Mesenteric fat pad (tissue), 1 donor: ENCODE data around the gene SPSB1. TPM values are rescaled to one million over a fixed set of nuclear protein-coding genes. Genes with fewer than 3 reads are reported as not detected.

Experiments
- DNase-seq: peaks from one replicate; pipeline ENCODE4 v3.0.0-alpha.2; 2020; ENCODE audit warnings: low spot score
- total RNA-seq: library from RNA; stranded (reverse); fragmentation: NEBNext Ultra II Directional; extraction: Animal tissue kit (Norgen Biotek cat#: 25700); gene quantifications from one replicate; pipeline ENCODE4 v1.2.1, GENCODE V29; 2021
- donor health status: DM: yes; HTN: yes; CAD: no.

Gene SPSB1
- total RNA-seq, 1 donor from 2014 or later = 48.8 TPM

DNA sequence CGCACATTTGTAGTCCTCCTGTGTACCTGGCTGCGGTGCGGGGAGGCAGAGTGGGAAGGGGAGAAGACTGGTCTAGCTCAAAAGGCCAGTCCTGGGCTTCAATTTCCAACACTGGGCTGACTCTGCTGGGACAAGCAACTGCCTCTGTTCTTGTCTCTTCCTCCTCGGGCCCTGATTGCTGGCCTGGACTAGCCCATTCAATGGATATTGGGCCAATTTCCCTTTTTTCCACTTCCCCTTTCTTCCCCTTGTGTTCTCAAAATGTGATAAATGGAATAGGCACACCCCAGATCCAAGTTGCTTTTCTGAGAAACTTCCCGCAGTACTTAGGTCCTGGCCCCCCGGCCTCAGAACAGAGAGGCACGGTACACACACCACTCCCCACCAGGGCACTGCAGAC lies 48.2 kb downstream of the SPSB1 start:
- DNase-seq = no peak

GRCh38 chr1:9341301-9341845 lies 48.7 kb downstream of the SPSB1 start:
- DNase-seq = no peak

GRCh38 chr1:9343269-9343668 lies 50.6 kb downstream of the SPSB1 start:
- DNase-seq = no peak

DNA sequence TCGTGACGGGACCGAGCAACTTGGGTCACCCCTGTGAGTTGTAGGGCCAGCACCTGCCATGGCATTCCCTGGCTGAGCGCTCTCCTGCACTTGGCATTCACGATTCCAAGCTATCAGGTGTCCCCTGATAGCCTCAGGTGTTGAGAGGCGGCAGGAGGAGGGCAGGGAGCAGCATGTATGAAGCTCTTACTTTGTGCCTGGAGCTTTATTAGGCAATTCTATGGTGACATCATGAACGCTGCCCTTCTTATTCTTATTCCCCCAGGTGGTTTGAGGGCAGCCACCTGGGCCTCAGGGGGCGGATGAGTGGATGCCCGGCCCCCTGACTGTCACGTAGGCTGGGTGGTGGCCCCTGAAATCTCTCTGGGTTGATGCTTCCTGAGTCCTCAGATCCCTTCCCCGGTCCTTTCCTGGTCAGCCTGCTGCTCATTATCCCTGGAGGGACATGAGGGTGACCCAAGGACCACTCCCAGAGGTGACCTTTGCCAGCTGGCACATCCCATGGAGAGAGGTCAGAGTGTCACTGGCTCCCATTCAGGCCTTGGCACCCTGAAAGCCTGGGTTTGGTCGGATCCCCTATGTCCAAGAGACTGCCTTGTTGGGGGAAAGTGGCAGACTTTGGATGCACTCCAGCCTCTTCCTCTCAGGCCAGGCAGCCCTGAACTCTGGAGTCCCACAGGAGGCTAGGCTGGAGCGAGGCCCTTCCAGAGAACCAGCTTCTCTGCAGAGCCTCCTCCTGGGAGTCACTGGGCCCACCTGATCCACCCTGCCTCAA lies 51.9 kb downstream of the SPSB1 start:
- no peak for DNase-seq

DNA sequence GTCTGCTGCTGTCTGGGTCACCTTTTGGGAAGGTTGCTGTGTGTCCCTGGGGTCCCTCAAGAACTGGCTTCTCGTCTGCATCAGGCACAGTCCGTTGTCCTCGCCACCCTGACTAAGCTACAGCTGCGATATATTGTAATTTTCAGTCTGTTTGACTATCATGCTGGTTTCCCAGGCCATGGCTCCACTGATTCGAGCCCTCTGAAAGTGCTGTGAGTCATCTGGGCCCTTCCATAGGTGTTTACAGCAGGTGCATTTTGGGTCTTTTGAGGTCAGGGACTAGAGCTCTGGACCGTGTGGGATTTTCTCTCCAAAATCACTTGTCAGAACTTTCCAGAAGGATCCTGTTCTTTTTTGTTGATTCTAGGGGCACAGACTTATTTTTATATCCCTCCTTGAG lies 52.8 kb downstream of the SPSB1 start:
- no peak for DNase-seq

DNA sequence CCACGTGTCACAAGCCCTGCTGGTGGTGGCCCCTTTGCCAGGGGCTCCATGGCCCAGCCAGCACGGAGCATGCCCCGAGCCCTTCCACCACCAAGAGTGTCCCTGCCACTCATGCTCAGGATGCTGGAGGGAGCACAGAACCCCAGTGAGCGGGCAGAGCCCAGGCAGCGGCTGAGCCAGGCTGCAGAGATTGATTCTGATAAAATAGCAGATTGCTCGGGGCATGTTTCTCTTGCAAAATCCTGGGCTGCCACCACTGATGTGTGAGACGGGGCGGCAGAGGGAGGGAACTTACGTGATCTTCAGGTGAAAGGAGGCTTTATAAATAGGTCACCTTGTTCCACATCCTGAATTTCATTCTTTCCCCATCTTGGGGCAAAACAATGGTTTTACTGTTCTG lies 53.2 kb downstream of the SPSB1 start:
- no peak for DNase-seq

DNA sequence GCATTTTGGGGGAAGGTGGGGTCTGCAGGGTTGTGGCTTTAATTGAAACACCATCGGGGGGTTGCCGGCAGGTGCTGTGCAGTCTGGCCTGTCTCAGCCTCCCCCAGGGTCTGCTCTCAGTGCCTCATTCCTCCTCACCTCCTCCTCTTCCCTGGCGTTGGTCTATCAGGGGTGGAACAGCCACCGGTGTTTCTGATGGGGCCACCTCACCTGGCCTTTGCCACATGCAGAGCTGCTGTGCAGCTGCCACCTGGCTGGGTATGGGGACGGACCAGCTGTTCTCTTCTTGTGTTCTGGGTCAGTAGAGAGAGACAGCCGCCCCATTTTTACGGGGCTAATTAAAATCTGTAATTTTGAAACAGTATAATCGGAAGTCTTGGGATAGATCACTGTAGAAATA lies 53.9 kb downstream of the SPSB1 start:
- DNase-seq = no peak

- DNase-seq = no peak
These were observed 54.6 kb downstream of the SPSB1 start for GRCh38 chr1:9347095-9347850.

GRCh38 chr1:9349331-9349851 lies 56.7 kb downstream of the SPSB1 start:
- no peak for DNase-seq

DNA sequence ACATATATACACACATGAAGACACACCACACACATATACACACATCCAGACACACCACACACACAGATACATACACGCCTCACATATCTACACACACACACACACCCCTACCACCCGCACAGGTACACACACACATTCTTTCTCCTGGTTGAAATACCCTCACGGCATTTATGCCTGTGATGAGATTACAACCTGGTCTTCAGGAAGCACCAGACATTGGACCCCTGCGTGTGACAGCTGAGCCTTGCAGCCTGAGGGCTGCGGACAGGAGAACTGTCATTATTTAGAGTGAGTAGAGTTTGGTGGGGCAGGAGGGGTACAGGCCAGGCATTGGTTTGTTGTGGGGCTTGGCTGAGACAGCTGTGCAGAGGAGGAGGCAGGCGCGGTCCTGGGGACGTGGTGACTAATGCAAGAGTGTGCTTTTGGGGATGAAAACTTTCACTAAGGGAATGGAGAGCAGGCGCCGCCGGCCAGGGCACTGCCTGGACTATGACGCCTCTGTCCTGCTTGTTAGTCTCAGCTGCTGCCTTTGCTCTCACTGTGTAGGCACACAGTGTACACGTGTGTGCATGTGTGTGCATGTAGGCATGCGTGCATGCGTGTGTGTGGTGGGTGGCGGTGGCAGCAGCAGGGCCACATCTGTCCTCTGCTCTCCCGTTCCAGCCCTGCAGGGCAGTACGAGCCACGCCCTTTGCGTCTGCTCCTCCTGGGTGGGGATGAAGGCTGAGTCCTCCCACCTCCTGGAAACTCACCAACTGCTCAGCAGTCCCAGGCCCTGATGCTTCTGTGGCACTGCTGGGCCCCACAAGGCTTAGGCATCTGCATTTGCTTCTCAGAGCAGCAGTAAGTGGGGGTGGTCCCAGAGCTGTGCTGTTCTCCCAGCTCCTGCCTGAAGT lies 57.6 kb downstream of the SPSB1 start:
- no peak for DNase-seq

DNA sequence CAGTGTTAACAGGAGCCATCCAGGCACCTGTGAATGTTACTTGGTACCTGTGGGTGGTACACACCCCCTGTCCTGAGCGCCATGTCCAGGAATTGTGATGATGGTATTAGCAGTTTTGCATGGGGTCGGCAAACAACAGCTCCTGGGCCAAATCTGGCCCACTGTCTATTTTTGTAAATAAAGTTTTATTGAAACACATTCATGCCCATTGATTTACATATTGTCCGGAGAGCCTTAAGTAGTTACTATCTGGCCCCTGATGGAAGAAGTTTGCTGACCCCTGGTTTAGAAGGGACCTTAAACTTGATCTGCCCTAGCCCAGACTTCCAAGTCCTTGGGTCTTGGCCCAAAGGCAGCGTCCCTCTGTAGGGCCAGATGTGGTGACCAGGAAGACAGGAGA lies 58.3 kb downstream of the SPSB1 start:
- no peak for DNase-seq

- no peak for DNase-seq
These were observed 59.1 kb downstream of the SPSB1 start for GRCh38 chr1:9351654-9352271.

GRCh38 chr1:9352377-9353134 lies 59.9 kb downstream of the SPSB1 start:
- no peak for DNase-seq

DNA sequence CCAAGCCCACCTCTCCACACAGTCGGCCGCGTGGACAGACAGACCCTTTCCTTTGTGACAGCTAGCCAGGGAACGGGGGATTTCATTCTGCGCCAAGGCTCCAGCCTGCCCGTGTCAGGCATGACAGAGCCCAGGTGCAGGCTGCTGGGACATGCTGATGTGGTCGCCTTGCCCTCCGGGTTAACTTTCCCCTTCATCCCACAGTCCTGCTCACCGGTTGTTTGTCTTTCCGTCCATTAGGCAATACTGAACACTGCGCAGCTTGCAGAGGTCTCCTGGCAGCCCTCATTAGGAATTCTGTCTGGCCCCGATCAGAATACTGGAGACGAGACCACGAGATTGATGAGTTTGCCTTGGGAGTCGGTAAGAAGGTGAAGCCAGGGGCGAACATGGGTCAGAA lies 62.8 kb downstream of the SPSB1 start:
- no peak for DNase-seq

DNA sequence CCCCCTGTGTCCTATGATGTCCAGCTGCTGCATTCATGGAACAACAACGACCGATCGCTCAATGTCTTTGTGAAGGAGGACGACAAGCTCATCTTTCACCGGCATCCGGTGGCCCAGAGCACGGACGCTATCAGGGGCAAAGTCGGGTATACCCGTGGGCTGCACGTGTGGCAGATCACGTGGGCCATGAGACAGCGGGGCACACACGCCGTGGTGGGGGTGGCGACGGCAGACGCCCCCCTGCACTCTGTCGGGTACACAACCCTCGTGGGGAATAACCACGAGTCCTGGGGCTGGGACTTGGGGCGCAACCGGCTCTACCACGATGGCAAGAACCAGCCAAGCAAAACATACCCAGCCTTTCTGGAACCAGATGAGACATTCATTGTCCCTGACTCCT lies 63.3 kb downstream of the SPSB1 start:
- DNase-seq = no peak

GRCh38 chr1:9356829-9357466 lies 64.3 kb downstream of the SPSB1 start:
- no peak for DNase-seq

DNA sequence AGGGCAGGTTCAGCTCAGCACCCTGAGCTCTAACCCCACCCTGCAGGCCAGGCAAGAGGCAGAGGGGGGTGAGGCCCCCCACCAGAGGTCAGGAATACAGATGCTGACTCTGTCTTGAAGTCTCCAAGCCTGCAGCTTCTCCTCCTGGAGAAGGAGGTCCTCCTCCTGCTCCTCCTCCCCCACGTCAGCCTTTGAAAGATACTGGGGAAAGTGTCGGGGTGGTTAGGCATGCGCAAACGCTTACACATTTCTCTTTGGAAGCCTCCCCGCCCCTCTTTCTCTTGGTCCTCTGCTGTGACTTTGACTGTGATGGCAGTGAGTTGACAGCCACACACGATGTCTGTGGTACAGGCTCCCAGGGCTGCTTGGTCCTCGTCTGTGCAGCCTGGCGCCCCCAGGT lies 65.3 kb downstream of the SPSB1 start:
- DNase-seq = no peak

DNA sequence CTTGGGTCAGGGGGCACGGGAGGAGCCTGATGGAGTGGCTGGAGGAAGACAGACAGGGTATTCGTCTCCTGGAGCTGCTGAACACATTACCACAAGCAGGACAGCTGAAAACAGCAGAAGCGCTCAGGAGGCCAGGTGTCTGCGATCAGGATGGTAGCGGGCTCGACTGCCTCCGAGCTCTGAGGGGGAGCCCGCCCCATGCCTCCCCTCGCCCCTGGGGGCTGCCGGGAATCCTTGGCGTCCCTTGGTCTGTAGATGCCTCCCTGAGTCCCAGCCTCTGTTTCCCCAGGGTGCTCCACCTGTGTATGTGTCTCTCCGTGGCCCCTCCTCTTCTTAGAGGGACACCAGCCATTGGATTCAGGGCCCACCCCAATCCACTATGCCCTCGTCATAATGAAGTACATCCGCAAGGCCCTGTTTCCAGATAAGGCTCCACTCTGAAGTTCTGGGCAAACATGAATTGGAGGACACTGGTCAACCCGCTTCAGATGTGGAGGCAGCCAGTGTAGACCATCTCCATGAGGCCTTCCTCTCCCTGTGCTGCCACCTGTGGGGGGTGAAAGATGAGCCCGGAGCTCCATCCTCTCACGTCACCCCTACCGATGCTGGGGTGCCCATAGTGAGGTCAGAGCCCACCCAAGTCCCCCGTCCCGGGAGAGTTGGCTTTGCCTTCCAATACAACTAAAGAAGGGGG lies 67.8 kb downstream of the SPSB1 start:
- DNase-seq = no peak
